Measurements from ENCODE around the gene C10orf62.
"Not testable (repeated sequence)": the region's sequence is repeated elsewhere in the genome, so short reads cannot be mapped to it uniquely, and the experiment has no call there.

Gene C10orf62

GRCh38 chr10:97564776-97565175 is 24.7 kb upstream of the C10orf62 start:
- no peak for DNase-seq (ENCODE audit: low read depth in 2 of 2)

- DNase-seq (ENCODE audit: low read depth in 2 of 2), result no peak
These were observed 23.1 kb upstream of the C10orf62 start for GRCh38 chr10:97566336-97566996.

- DNase-seq (ENCODE audit: low read depth in 2 of 2), result no peak
These were observed 21.6 kb upstream of the C10orf62 start for GRCh38 chr10:97567891-97568290.

DNA sequence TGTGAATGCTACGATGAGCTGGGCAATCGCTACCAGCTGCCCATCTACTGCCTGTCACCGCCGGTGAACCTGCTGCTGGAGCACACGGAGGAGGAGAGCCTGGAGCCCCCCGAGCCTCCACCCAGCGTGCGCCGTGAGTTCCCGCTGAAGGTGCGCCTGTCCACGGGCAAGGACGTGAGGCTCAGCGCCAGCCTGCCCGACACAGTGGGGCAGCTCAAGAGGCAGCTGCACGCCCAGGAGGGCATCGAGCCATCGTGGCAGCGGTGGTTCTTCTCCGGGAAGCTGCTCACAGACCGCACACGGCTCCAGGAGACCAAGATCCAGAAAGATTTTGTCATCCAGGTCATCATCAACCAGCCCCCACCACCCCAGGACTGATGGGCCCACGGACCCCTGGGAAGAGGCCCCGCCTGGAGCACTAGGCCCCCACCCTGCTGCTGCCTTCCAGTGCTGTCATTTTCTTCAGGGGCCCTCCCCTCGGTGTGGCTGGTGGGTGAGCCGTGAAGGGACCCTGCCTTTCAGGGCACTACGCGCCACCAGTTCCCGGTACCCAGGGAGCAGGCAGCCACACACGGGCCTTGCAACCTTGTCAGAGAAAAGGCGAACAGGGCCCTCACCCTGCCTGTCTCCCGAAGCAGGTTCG is 19.3 kb upstream of the C10orf62 start:
- DNase-seq (ENCODE audit: low read depth in 2 of 2), result no peak

- no peak for DNase-seq (ENCODE audit: low read depth in 2 of 2)
These were observed 18.6 kb upstream of the C10orf62 start for GRCh38 chr10:97570789-97571471.

DNA sequence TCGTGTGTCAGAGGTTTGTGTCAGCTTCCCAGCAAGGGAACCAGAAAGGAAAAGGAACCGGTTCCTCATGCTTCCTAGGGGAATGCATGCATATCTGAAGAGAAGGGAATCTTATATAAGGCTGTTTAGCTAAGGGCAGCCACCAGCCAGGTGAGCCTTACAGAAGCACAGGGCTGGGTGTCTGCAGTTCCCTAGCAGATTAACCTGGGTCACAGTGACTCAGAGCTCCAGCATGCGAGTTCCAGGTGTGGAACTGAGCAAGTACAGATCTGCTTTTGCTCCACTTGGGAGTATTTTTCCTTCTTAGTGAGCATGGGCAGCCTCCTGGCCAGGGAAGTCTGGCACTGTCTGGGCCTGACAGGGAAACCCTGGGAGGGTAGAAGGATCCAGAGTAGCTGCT is 17.9 kb upstream of the C10orf62 start:
- no peak for DNase-seq (ENCODE audit: low read depth in 2 of 2)

- DNase-seq (ENCODE audit: low read depth in 2 of 2), result peak in 1 of 2 experiments; percentile 30
These were observed 17.1 kb upstream of the C10orf62 start, which contains the start of gene ANKRD2 for GRCh38 chr10:97572214-97572989. ANKRD2 (plus strand) TSS chr10:97572779; CDS start chr10:97572789, 10 bp downstream.

DNA sequence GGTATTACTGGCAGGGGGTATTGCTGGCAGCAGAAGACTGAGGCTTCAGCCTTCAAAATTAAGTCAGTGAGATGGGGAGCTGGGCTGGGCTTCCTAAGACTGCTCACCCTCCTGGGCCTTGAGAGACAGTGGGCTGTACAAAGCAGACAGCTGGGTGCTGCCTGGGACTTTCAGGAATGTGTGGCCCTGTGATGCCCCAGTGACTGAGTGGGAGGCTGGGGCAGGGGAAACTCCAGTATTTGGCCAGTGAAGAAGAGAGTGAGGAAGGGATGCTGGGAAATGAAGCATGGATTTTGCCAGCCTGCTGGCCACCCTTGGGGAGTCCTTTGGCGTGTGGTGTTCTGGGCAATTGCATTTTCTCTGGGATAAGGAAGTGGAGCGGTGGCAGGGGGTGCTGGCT is 16.5 kb upstream of the C10orf62 start:
- DNase-seq (ENCODE audit: low read depth in 2 of 2), result no peak

DNA sequence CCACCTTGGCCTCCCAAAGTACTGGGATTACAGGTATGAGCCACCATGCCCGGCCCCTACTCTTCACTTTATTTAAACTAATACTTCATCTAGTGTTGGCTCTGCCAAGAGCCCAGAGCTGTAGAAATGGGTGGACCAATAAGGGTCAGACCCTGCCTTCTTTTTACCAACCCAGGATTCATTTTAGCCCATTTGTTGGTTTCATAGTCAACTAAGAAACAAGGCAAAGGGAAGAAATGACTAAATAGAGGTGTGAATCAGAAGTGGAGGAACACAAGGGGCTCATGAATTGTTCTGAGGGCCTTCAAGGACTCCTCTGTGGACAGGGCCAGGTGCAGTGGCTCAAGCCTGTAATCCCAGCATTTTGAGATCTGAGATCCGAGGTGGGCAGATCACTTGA is 15.8 kb upstream of the C10orf62 start:
- DNase-seq (ENCODE audit: low read depth in 2 of 2), result no peak

DNA sequence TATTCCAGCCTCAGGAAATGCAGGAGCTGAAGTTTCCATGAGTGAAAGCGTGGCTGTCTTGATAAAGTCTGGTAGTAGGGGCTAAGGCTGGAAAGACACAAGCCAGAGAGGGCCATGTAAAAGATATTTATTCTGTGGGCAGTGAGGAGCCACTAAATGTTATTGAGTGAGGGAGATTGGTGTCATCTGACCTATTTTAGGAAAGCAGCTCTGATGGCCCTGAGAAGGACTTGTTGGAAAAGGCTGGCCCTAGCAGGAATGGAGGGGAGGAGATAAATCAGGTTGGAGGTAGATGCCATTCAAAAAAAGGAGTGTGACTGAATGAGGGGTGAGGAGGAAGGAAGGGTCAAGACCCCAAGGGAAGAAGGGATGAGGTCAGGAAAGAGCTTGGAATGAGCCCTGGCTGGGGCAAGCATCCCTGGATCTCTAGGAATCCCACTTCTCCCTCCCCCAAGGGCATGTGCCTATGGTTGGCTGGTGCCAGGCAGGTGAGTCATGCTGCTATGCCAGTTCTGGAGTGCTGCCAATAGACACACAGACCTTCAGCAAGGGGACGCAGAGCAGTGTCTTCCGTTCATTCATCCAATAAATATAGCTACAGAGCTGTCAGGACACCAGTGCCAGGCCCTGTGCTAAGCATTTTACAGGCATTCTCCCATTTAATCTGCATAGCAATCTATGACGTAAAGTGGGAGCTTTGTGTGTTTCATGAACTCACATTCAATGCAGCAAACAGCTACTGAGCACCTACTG is 15.0 kb upstream of the C10orf62 start:
- DNase-seq (ENCODE audit: low read depth in 2 of 2), result no peak

DNA sequence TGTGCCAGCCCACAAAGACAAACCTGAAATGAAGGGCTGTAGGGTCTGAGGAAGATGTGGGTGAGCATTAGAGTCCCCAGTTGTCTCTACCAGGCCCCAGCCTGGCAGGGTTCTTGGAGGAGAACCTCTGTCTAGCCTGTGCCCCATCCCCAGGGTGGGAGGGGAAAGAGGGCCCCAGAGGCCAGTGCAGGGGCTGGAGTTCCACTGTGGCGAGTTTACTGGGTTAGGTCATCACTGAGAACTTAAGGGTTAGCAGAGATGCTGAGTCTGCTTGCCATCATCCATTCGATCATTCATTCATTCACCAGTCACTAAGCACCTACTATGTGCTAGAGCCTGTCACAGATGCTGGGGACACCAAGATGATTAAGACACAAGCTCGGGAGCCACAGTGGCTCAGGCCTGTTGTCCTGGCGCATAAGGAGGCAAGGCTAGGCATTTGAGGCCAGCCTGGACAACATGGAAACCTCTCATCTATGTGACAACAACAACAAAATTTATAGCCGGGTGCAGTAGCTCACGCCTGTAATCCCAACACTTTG is 14.3 kb upstream of the C10orf62 start:
- no peak for DNase-seq (ENCODE audit: low read depth in 2 of 2)

DNA sequence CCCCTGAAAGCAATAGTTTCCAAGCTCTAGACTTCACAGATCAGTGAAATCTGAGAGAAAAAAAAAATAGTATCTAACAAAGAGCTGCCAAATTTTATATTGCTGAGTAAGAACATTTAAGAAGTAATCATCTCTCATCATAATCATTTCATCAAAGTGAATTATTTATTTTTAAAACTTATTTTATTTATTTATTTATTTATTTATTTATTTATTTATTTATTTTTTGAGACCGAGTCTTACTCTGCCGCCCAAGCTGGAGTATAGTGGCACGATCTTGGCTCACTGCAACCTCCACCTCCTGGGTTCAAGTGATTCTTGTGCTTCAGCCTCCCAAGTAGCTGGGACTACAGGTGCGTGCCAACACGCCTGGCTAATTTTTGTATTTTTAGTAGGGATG is 13.0 kb upstream of the C10orf62 start:
- not testable (repeated sequence) for DNase-seq (ENCODE audit: low read depth in 2 of 2)

- DNase-seq (ENCODE audit: low read depth in 2 of 2), result no peak
These were observed 11.8 kb upstream of the C10orf62 start for GRCh38 chr10:97577701-97578100.

- no peak for DNase-seq (ENCODE audit: low read depth in 2 of 2)
These were observed 11.2 kb upstream of the C10orf62 start for GRCh38 chr10:97578171-97578844.

- no peak for DNase-seq (ENCODE audit: low read depth in 2 of 2)
These were observed 8.8 kb upstream of the C10orf62 start for GRCh38 chr10:97580421-97581367.

DNA sequence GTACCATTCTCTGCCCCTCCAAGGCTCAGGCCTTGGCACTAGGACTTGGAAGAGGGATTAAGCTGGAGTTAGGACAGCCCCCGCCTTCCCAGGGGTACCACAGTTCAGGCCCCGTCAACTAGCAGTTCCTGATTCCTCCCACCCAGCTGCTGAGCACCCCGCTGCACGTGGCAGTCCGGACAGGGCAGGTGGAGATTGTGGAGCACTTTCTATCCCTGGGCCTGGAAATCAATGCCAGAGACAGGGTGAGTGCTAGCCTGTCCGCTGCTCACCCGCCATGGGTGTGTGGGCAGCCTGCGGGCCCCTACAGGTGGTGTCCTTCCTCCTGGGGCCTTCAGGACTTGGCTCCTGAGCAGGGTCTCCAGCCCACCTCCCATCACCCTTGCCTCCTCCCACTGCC is 7.4 kb upstream of the C10orf62 start:
- DNase-seq (ENCODE audit: low read depth in 2 of 2), result no peak

DNA sequence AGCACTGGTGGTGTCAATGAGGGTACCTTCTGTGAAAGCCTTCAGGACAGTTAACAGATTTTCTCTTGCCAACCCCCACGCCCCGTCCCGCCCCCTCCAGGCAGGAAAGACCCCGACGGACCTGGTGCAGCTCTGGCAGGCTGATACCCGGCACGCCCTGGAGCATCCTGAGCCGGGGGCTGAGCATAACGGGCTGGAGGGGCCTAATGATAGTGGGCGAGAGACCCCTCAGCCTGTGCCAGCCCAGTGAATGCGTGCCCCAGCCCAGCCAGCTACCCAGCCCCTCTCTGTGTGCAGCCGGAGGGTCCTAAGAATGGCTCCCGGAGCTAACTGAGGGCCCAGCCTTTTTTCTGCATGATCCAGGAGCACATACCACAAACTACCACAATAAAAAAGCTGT is 6.0 kb upstream of the C10orf62 start:
- no peak for DNase-seq (ENCODE audit: low read depth in 2 of 2)

DNA sequence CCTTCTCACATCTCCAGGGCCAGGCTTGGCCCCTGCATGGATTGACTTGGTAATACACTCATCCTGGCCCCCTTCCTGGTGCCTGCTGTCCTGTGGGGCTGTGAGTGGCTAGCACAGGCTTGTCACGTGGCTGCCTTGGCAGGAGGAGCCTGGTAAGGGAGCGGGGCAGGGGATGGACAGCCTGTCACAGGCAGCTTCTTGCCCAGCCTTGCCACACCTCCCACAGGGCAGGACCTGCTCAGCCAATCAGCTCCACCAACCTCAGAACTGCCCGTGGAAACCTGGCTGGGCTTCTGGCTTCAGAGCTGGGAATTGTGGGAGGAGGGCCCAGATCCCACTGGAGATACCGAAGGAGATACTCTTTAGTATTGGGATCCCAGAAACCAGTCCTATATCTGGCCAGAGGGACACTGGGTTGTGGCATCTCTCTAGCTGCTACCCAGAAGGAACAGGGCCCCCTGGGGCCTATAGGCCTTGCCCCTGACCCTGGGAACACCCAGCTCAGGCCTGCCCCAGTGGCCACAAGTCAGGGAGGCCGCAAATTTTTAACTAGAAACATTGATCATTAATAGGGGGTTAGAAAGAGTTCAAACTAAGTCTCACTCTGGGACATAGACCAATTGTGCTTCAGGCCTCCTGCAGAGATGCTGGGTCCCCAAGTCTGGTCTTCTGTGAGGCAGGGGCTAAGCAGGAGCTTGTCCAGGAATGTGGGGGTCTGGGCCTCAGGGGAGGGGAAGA is 5.3 kb upstream of the C10orf62 start, which contains the start of gene HOGA1:
TSS of gene HOGA1 (plus strand) at position 330 of the 738 bp plus-strand sequence. CDS start at position 645, 315 bp downstream.
- DNase-seq (ENCODE audit: low read depth in 2 of 2), result no peak

Data from fibroblast of skin of left biceps (primary cell).